ENCODE measurements around the gene BEST3.

DNA sequence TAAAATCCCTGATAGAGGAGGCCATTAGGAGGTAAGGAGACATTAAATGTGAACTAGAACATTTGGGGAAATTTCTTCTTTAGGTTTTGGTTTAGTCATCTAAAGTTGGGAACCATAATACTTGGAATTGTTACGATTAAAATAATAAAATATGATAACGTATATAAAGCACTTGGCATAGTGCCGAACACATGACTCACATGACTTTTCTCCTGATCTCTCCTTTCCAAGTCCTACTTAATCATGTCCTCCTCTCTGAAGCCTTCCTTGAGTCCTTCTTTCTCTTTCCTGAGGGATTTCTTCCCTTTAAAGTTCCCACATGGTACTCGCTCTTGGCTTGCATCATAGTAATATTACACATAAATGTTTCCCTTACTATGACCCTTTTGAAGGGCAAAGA, 20.0 kb downstream of the BEST3 start:
- TF ChIP-seq, protein P1, sequence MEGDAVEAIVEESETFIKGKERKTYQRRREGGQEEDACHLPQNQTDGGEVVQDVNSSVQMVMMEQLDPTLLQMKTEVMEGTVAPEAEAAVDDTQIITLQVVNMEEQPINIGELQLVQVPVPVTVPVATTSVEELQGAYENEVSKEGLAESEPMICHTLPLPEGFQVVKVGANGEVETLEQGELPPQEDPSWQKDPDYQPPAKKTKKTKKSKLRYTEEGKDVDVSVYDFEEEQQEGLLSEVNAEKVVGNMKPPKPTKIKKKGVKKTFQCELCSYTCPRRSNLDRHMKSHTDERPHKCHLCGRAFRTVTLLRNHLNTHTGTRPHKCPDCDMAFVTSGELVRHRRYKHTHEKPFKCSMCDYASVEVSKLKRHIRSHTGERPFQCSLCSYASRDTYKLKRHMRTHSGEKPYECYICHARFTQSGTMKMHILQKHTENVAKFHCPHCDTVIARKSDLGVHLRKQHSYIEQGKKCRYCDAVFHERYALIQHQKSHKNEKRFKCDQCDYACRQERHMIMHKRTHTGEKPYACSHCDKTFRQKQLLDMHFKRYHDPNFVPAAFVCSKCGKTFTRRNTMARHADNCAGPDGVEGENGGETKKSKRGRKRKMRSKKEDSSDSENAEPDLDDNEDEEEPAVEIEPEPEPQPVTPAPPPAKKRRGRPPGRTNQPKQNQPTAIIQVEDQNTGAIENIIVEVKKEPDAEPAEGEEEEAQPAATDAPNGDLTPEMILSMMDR (IDR thresholded peaks at IDR 0.05; ENCODE audit: low read depth, low read length) = no peak
- TF ChIP-seq POLR2A (IDR thresholded peaks at IDR 0.05; ENCODE audit: extremely low read depth, insufficient read length) = no peak
